Measurements from ENCODE around the gene LOXL3.

The LOXL3 gene, protein sequence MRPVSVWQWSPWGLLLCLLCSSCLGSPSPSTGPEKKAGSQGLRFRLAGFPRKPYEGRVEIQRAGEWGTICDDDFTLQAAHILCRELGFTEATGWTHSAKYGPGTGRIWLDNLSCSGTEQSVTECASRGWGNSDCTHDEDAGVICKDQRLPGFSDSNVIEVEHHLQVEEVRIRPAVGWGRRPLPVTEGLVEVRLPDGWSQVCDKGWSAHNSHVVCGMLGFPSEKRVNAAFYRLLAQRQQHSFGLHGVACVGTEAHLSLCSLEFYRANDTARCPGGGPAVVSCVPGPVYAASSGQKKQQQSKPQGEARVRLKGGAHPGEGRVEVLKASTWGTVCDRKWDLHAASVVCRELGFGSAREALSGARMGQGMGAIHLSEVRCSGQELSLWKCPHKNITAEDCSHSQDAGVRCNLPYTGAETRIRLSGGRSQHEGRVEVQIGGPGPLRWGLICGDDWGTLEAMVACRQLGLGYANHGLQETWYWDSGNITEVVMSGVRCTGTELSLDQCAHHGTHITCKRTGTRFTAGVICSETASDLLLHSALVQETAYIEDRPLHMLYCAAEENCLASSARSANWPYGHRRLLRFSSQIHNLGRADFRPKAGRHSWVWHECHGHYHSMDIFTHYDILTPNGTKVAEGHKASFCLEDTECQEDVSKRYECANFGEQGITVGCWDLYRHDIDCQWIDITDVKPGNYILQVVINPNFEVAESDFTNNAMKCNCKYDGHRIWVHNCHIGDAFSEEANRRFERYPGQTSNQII

DNA sequence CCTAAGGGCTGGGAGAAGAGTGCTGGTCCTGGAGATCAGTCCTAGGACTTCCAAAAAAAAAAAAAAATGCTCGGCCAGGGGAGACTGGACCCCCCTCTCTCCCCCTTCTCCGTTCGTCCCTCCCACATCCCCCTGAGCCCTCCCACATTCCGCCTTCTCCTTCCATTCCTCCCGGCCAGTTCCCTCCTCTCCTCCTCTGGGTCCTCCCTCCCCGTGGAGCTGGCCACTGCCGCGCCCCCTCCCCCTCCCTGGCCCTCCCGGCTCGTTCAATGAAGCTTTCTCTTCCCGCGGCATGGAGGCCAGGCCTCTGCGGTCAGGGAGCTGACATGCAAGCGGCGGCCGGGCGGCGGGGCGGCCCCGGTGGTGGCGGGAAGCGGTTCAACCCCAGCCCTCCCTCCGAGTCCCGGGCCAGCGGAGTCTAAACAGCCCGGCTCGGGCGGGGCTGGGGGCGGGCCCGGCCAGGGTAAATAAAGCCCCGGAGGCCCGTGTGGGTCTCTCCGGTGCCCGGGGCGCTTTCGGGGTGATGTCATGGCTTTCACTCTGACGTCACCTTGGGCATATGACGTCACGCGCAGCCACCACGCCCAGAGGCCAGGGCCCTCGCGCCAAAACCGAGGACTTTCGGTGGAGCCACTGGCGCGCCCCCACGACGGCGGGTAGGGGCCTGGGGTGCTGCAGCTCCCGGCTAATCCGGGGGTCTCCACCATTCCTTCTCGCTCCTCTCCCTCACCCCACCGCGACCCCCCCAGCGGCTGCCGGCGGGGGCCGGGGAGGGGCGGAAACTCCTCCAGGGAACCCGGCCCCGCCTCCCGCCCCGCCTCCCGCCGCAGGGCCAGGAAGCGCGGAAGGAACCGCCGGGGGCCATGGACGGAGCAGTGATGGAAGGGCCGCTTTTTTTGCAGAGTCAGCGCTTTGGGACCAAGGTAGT is at the start of gene LOXL3, which contains the start of gene DOK1:
Gene LOXL3, minus strand, starts transcription at position 51 of the 928 bp plus-strand sequence. CDS start 1,308 bp downstream, outside the sequence.
Gene DOK1, plus strand, starts transcription at position 829 of the 928 bp plus-strand sequence. Its CDS starts 35 bp downstream, at position 864.
- peak within 1 kb of the TSS; percentile 34 to 59 (median 54) for H3K4me3 ChIP-seq
- peak within 1 kb of the TSS in 20 of 21 experiments; percentile 1 to 91 (median 75) for H3K27ac ChIP-seq

DNA sequence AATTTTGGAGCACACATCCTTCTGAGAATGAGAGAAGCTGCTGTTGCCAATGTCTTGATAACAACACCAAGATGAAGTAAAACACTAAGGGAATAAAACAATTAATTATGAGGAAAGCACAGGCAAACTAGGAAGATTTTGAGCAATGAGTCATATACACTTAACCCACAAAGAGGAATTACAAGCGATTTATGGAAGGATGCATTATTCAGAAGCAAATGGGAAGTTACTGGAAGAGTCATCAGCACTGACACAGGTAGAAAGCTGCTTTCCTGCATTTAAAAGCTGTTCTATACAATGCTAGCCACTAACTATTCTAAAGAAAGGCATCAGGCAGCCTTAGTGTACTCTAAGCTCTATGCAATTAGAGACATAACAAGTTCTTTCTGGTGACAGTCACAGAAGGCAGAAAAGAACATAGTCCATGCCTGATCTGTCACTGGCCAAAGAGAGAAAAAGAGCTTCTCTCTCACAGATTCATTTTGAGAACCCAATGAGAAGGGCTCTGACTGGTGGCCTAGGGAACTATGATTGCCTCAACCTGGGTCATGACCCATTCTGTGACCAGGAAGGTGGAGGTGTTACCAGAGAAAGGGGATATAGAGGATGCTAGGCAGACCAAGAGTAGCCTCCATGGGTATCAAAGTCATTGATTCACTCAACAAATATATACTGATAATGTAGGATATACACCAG is 49.0 kb upstream of the LOXL3 start:
- Histone ChIP-seq H3K4me3 (no peak overlapping the region), H3K27ac (no peak overlapping the region)

DNA sequence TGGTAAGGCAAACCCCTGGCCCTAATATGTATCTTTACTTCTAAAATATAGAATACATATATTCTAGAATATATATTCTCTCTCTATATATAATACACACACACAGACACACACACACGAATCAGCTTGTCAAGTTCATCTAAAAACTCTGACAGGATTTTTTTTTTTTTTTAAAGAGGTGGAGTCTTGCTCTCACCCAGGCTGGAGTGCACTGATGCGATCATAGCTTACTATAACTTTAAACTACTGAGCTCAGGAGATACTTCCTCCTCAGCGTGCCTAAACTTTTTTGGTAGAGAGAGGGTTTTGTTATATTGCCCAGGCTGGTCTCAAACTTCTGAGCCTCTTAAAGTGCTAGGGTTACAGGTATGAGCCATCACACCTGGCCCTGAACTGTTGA is 45.9 kb upstream of the LOXL3 start:
- Histone ChIP-seq H3K4me3 (no peak overlapping the region), H3K27ac (no peak overlapping the region)

DNA sequence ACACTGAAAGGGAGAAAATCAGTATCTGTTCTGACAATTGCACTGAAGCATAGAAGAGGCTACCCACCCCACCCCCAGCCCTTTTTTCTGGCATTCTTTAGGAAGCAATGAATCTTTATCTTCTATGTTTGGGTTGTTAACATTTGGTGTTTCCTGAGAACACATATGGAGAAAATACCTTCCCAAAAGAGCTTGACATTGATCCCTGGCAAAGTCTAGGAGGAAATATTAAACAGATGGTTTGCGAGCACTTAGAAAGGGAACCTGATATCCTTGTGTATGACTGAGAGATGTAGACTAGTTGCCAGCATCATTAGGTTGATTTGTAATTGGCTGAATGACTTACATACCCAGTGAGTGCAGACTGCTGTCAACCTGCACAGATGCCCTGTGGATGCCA is 43.7 kb upstream of the LOXL3 start:
- Histone ChIP-seq H3K4me3 (no peak overlapping the region), H3K27ac (no peak overlapping the region)

DNA sequence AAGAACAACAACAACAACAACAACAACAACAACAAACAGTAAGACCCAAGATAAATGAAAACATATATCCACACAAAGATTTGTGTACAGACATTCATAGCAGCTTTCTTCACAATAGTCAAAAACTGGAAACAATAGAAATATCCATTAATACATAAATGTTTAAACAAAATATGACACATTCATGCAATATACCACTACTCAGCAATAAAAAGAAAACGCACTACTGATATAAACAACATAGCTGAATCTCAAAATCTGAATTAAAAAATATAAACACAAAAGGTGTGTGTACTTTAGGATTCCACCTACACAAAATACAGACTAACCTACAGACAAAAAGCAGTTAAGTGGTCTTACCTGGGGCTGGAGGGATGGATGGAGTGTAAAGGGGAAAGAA is 42.8 kb upstream of the LOXL3 start:
- H3K4me3 ChIP-seq, result no peak overlapping the region
- no peak overlapping the region for H3K27ac ChIP-seq

DNA sequence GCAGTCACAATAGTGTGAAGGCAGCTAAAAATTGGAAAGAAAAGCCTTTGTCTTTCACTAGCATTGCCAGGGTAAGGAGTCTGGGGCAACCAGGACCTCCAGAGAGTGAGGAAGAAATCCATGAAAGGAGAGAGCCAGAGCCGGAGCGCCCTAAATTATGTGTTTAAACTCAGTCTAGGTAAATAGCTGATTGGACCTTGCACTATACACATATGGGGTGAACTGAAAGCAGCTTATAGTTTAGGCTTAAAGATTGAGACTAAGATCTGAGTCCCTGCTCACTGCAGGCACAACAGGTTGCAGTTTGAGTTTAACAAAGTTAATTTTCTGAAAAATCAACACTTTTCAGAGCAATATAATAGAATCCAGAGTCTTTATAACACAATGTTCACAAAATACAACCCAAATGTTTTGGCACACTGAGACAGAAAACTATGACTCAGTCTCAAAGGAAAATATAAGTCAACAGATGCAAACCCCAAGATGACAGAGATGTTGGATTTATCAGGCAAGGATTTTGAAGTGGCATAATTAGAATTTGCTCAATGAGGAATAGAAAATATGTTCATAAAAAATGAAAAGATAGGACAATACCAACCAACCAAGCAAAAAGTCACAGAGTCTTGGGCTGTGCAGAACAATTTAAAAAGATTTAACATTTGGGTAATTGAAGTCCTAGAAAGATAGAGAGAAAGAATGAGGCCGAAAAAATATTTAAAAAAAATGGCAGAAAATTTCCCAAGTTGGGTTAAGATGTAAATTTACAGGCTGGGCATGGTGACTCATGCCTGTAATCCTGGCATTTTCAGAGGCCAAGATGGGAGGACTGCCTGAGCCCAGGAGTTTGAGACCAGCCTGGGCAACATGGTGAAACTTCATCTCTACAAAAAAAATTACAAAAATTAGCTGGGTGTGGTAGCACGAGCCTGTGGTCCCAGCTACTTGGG is 40.4 kb upstream of the LOXL3 start:
- no peak overlapping the region for H3K4me3 ChIP-seq
- no peak overlapping the region for H3K27ac ChIP-seq

DNA sequence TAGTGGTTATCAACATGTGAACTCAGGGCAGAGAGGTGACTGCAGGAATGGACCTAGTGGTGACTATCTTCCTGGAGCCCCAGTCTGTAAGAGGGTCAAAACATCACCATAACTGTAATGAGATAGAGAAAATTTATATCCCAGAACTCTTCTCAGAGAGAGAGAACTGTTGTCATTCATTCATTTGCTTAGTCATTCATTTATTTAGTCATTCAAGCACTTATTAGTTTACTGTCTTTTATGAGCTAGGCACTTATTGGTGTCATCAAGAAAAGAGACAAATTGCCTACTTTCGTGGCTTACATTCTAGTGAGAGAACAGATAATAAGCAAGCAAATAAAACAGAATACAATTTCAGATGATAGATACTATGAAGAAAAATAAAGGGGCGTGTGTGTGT is 34.9 kb upstream of the LOXL3 start:
- H3K4me3 ChIP-seq, result no peak overlapping the region
- H3K27ac ChIP-seq, result no peak overlapping the region

DNA sequence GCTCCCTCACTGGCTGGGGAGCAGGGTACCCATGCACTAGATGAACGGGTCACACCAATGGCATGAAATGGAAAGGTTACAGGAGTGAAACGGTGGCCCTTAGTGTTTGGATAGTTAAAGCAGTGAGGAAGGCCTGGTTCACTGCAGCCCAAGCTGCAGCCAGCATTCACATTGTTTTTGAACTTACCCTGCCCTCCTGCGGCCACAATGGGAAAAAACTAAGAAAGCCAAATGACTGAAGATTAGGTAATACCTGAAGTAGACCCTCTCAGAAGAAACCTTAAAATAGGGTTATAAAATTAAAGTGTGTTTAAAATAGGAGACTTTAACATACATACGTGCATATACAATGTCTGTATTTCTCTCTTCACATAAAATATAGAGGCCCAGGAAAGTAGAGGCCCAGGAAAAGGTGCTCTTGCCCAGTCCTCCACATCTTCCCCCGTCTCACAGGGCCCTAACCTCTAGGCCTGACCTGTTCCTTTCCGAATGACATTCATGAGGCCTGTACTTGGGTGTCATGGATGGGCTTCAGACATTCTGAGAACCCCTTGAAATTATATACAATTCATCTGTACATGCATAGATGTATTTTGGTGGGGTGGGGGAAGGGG is 34.0 kb upstream of the LOXL3 start:
- no peak overlapping the region for H3K27ac ChIP-seq
- no peak overlapping the region for H3K4me3 ChIP-seq

DNA sequence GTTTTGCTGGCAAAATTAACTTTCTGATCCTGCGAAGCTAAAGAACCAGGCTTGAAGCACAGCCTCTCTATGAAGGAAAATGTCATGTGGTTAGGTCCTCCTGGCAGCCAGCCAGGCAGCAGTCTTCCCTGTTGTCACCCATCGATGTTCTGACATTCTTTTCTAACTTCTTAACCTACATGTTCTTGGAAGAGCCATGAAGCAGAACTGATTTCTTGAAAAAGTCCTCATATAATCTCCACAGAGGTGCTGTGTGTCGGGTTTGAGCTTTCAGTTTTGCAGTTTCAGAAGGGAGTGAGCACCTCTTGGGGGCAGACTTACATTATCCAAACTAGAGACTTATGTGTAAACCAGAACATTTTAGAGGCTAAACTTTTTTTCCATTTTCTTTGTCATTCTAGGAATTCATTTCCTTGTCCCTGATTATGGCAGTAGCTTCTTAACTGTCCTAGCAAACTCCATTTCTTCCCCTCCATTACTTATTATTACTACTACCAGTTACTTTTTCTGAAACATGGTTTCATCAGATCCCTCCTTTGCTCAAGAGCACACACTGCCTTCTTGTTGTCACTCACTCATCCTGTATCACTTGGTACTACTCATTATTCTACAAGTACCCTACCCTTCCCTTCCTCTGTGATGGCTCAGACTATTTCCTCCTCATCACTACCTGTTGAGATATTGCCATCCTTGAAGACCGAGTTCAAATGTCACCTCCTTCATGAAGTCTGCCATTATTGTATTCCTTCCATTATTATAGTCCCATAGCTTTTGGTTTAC is 31.9 kb upstream of the LOXL3 start:
- Histone ChIP-seq H3K4me3 (no peak overlapping the region), H3K27ac (no peak overlapping the region)

DNA sequence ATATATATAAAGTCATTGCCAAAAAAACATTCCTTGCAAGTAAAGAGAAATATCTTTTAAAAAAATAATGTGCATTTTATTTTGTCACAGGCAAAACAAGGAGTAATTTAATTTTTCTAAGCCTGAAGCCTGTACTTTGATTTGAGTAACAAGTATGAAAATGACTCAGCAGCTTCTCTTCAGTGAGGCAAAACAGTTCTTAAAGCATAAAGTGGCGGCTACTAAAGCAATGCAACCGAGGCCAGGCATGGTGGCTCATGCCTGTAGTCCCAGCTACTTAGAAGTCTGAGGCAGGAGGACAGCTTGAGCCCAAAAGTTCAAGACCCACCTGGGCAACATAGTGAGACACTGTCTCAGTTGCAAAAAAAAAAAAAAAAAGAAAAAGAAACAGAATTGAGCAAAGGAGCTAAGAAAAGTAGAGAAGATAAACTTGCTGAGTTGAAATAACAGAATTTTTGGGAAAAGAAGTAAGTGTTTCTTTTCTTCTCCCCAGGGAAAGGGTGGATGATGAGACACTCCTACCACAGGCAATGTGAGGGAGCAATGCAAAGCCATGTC is 30.4 kb upstream of the LOXL3 start:
- Histone ChIP-seq H3K4me3 (no peak overlapping the region), H3K27ac (peak overlapping the region in 2 of 21 experiments; percentile 16 to 38)

DNA sequence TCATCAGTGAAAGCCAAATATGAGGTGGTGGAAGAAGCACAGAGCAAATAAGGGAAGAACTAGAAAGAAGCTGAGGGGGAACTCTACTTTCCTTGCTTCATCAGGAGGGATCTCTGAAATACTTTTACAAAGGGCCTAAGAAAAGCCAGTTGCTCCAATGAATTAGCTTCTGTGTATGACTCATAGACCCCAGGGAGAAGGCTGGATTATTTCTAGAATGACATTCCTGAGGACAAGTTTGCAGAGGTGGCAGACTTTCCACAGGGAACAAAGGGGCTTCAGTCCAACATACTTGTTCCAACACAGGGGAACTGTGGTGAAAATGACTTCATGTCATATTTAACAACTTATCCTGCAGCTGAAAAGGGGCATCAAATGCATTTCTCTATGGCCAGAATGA is 29.8 kb upstream of the LOXL3 start:
- H3K4me3 ChIP-seq, result no peak overlapping the region
- peak overlapping the region in 2 of 21 experiments; percentile 6 to 38 for H3K27ac ChIP-seq

DNA sequence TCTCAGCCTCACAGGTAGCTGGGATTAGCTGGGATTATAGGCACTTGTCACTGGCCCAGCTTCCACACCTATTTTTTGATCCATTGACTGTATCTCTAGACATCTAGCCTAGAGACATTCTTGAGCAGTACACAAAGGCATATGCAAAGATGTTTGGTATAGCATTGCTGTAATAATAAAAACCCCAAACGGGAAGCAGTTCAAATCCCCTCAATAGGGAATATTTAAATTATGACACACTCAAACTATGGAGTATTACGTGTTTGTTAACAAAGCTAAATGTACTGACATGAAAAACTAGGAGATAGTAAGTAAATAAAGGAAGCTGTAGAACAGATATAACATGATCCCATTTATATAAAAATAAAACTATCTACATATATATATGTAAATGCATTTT is 28.4 kb upstream of the LOXL3 start:
- Histone ChIP-seq H3K27ac (no peak overlapping the region), H3K4me3 (no peak overlapping the region)

DNA sequence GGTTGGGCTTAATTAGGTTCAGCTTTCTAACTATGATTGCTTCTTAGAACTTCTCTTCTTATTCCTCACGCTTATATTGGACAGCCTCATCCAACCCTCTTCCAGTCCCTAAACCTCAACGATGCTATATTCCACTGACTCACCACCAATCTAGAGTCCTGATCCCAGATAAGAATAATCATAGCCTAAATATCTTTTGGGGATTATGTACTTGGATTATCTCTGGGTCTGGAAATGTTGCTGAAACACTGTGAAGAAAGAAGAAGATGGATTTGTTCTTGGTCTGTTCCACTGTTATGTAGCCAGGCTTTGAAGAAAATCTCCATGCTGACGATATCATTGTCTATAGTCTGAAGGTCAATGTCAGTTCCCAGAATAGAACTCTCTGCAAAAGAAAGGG is 27.7 kb upstream of the LOXL3 start:
- Histone ChIP-seq H3K4me3 (no peak overlapping the region), H3K27ac (no peak overlapping the region)

DNA sequence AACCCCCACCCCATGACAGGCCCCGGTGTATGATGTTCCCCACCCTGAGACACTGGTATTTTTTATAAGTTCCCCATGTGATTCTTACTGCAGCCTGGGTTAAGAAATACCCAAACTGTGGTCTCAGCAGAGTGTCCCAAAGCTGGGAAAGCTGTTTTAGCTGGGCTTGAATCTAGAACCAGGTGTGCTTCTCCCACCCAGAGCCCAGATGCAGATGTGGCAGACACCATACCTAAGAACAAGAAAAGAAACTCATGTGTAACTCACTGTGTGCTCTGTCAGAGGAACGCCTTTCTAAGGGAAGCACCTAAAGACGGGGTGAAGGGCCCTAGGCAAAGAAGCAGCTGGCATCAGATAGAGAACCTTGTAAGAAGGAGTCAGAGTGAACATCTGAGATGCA is 24.7 kb upstream of the LOXL3 start:
- H3K27ac ChIP-seq, result peak overlapping the region in 6 of 21 experiments; percentile 9 to 78 (median 60)
- H3K4me3 ChIP-seq, result no peak overlapping the region

DNA sequence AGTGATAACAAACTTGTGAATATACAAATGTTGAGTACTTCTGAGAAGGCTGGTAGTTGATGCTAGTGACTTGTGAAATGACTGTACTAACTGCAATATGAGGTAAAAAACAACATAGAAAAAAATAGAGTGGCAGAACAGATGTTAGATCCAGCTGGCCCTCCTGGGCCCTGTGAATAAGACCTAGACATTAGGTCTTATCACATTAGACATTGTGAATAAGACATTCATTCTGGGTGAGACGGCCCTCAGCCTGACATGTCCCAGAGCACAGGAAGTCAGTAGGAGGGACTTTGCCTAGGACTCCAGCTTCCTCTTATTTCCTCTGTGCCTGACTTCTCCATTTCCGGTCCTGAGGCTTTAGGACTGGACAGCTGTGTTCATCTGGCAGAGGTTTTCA is 23.7 kb upstream of the LOXL3 start:
- H3K27ac ChIP-seq, result peak overlapping the region in 12 of 21 experiments; percentile 18 to 80 (median 60)
- no peak overlapping the region for H3K4me3 ChIP-seq

DNA sequence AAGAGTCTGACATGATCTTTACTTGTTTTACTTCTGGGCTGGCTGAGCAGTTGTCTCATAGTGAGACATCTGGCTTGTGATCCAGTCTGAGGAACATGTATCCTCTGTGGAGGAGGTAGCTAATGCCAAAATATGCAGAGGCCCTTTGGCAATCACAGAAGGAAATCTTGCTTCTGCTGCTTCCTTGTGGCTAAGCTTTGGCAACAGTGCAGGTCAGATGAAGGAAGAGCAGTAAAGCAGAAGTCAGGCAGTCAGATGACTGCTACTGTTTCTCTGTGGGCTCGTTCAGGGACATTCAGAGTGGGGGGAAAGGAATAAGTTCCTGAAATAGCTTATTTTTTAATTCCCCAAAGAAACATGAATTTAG is 23.1 kb upstream of the LOXL3 start:
- no peak overlapping the region for H3K4me3 ChIP-seq
- H3K27ac ChIP-seq, result peak overlapping the region in 13 of 21 experiments; percentile 34 to 81 (median 63)
